Stimulated activated memory B cell treated with anti-CD40 and anti-IgM and Interleukin-4, amounts not matched to agents 10 μg/mL and 1 μg/mL and 100 μg/mL, for 72 hours (primary cell): ENCODE results near the gene NFIX.

ENCODE experiments used
- ATAC-seq: fragments of 150-1000 bp; cut with Tn5 transposase; 2 replicates; pipeline ENCODE4 v1.10.0; 2021
- H3K27ac Mint-ChIP-seq: one replicate; pipeline ENCODE4 v1.8.0; 2022; ENCODE audit warnings: mild to moderate bottlenecking, mixed read lengths
- H3K27me3 Mint-ChIP-seq: one replicate; pipeline ENCODE4 v1.8.0; 2022; ENCODE audit warnings: mixed read lengths
- H3K36me3 Mint-ChIP-seq: one replicate; pipeline ENCODE4 v1.8.0; 2022; ENCODE audit warnings: mixed read lengths
- H3K4me1 Mint-ChIP-seq: one replicate; pipeline ENCODE4 v1.8.0; 2022; ENCODE audit warnings: mixed read lengths
- H3K4me3 Mint-ChIP-seq: one replicate; pipeline ENCODE4 v1.8.0; 2022; ENCODE audit warnings: mild to moderate bottlenecking, moderate library complexity, mixed read lengths
- H3K9me3 Mint-ChIP-seq: one replicate; pipeline ENCODE4 v1.8.0; 2022; ENCODE audit warnings: mixed read lengths

Gene NFIX

GRCh38 chr19:13082192-13083007 is 87.1 kb downstream of the NFIX start:
- Mint-ChIP-seq H3K9me3 (no peaks in the 10 kb centered on the region), H3K27ac (no peak overlapping the region), H3K27me3 (peaks cover 45% of the 10 kb centered on the region), H3K4me3 (no peak overlapping the region), H3K36me3 (no peaks in the 10 kb centered on the region), H3K4me1 (no peaks in the 10 kb centered on the region)
- no peak for ATAC-seq

GRCh38 chr19:13083008-13083404 is 87.7 kb downstream of the NFIX start:
- ATAC-seq = no peak
- H3K9me3 Mint-ChIP-seq = no peaks in the 10 kb centered on the region
- H3K27me3 Mint-ChIP-seq = peaks cover 42% of the 10 kb centered on the region
- H3K36me3 Mint-ChIP-seq = no peaks in the 10 kb centered on the region
- no peak overlapping the region for H3K27ac Mint-ChIP-seq
- H3K4me1 Mint-ChIP-seq = no peaks in the 10 kb centered on the region
- no peak overlapping the region for H3K4me3 Mint-ChIP-seq

GRCh38 chr19:13083627-13084026 is 88.4 kb downstream of the NFIX start:
- no peak for ATAC-seq
- no peak overlapping the region for H3K27ac Mint-ChIP-seq
- no peak overlapping the region for H3K4me3 Mint-ChIP-seq
- no peaks in the 10 kb centered on the region for H3K36me3 Mint-ChIP-seq
- no peaks in the 10 kb centered on the region for H3K9me3 Mint-ChIP-seq
- no peaks in the 10 kb centered on the region for H3K4me1 Mint-ChIP-seq
- H3K27me3 Mint-ChIP-seq = peaks cover 41% of the 10 kb centered on the region

- ATAC-seq = no peak
- H3K4me3 Mint-ChIP-seq = no peak overlapping the region
- H3K36me3 Mint-ChIP-seq = no peaks in the 10 kb centered on the region
- H3K27ac Mint-ChIP-seq = no peak overlapping the region
- no peaks in the 10 kb centered on the region for H3K4me1 Mint-ChIP-seq
- no peaks in the 10 kb centered on the region for H3K9me3 Mint-ChIP-seq
- peaks cover 38% of the 10 kb centered on the region for H3K27me3 Mint-ChIP-seq
These were observed 90.4 kb downstream of the NFIX start for GRCh38 chr19:13085666-13086065.

- Mint-ChIP-seq H3K4me3 (no peak overlapping the region), H3K27ac (no peak overlapping the region), H3K4me1 (no peaks in the 10 kb centered on the region), H3K36me3 (no peaks in the 10 kb centered on the region), H3K9me3 (no peaks in the 10 kb centered on the region), H3K27me3 (peaks cover 38% of the 10 kb centered on the region)
- no peak for ATAC-seq
These were observed 91.1 kb downstream of the NFIX start for GRCh38 chr19:13086341-13086740.

- H3K27ac Mint-ChIP-seq = no peak overlapping the region
- no peaks in the 10 kb centered on the region for H3K9me3 Mint-ChIP-seq
- peaks cover 29% of the 10 kb centered on the region for H3K27me3 Mint-ChIP-seq
- no peaks in the 10 kb centered on the region for H3K4me1 Mint-ChIP-seq
- no peak overlapping the region for H3K4me3 Mint-ChIP-seq
- ATAC-seq = no peak
- no peaks in the 10 kb centered on the region for H3K36me3 Mint-ChIP-seq
These were observed 92.0 kb downstream of the NFIX start for GRCh38 chr19:13087295-13087694.

GRCh38 chr19:13087795-13088537 is 92.7 kb downstream of the NFIX start:
- H3K9me3 Mint-ChIP-seq = no peaks in the 10 kb centered on the region
- H3K27me3 Mint-ChIP-seq = peaks cover 28% of the 10 kb centered on the region
- H3K36me3 Mint-ChIP-seq = no peaks in the 10 kb centered on the region
- H3K4me3 Mint-ChIP-seq = no peak overlapping the region
- no peaks in the 10 kb centered on the region for H3K4me1 Mint-ChIP-seq
- no peak for ATAC-seq
- H3K27ac Mint-ChIP-seq = no peak overlapping the region

GRCh38 chr19:13089139-13089856 is 94.0 kb downstream of the NFIX start:
- no peak for ATAC-seq
- H3K9me3 Mint-ChIP-seq = no peaks in the 10 kb centered on the region
- no peak overlapping the region for H3K27ac Mint-ChIP-seq
- H3K4me3 Mint-ChIP-seq = no peak overlapping the region
- peaks cover 14% of the 10 kb centered on the region for H3K27me3 Mint-ChIP-seq
- peaks cover 5% of the 10 kb centered on the region for H3K4me1 Mint-ChIP-seq
- no peaks in the 10 kb centered on the region for H3K36me3 Mint-ChIP-seq

- ATAC-seq = no peak
- Mint-ChIP-seq H3K4me1 (peaks cover 12% of the 10 kb centered on the region), H3K9me3 (no peaks in the 10 kb centered on the region), H3K4me3 (no peak overlapping the region), H3K36me3 (no peaks in the 10 kb centered on the region), H3K27me3 (peaks cover 8% of the 10 kb centered on the region), H3K27ac (no peak overlapping the region)
These were observed 94.7 kb downstream of the NFIX start for GRCh38 chr19:13089857-13090507.

GRCh38 chr19:13090511-13091231 is 95.4 kb downstream of the NFIX start:
- Mint-ChIP-seq H3K27ac (no peak overlapping the region), H3K9me3 (no peaks in the 10 kb centered on the region), H3K4me3 (no peak overlapping the region), H3K4me1 (peaks cover 17% of the 10 kb centered on the region), H3K36me3 (no peaks in the 10 kb centered on the region), H3K27me3 (peaks cover 8% of the 10 kb centered on the region)
- ATAC-seq = no peak

- no peaks in the 10 kb centered on the region for H3K36me3 Mint-ChIP-seq
- no peak overlapping the region for H3K27ac Mint-ChIP-seq
- no peak overlapping the region for H3K4me3 Mint-ChIP-seq
- no peaks in the 10 kb centered on the region for H3K9me3 Mint-ChIP-seq
- H3K27me3 Mint-ChIP-seq = peaks cover 8% of the 10 kb centered on the region
- H3K4me1 Mint-ChIP-seq = peaks cover 25% of the 10 kb centered on the region
- ATAC-seq = no peak
These were observed 96.3 kb downstream of the NFIX start for GRCh38 chr19:13091400-13092157.

- Mint-ChIP-seq H3K4me1 (peaks cover 29% of the 10 kb centered on the region), H3K27ac (no peak overlapping the region), H3K9me3 (no peaks in the 10 kb centered on the region), H3K4me3 (no peak overlapping the region), H3K36me3 (no peaks in the 10 kb centered on the region), H3K27me3 (peaks cover 8% of the 10 kb centered on the region)
- ATAC-seq = no peak
These were observed 96.9 kb downstream of the NFIX start for GRCh38 chr19:13092158-13092543.

GRCh38 chr19:13092606-13093235 is 97.4 kb downstream of the NFIX start:
- Mint-ChIP-seq H3K36me3 (no peaks in the 10 kb centered on the region), H3K27ac (no peak overlapping the region), H3K27me3 (peaks cover 8% of the 10 kb centered on the region), H3K4me3 (no peak overlapping the region), H3K9me3 (no peaks in the 10 kb centered on the region), H3K4me1 (peaks cover 31% of the 10 kb centered on the region)
- ATAC-seq = no peak
